ENCODE measurements around the gene NAPEPLD.
"Not testable (repeated sequence)": the region's sequence is repeated elsewhere in the genome, so short reads cannot be mapped to it uniquely, and the experiment has no call there.

The NAPEPLD gene

DNA sequence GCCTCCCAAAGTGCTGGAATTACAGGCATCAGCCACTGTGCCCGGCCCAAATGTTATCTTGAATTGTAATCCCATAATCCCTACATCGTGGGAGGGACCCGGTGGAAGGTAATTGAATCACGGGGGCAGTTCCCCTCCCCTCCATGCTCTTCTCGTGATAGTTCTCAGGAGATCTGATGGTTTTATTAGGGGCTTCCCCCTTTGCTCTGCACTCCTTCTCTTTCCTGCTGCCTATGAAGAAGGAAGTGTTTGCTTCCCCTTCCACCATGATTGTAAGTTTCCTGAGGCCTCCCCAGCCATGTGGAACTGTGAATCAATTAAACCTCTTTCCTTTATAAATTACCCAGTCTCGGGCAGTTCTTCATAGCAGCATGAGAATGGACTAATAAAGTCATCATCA lies 70.7 kb downstream of the NAPEPLD start:
- H3K9ac ChIP-seq (ENCODE audit: low read length); H2AK5ac ChIP-seq (ENCODE audit: low read length, severe bottlenecking); H3K14ac ChIP-seq (ENCODE audit: low read length in 2 of 2); H3K18ac ChIP-seq (ENCODE audit: low read depth in 1 of 2, low read length in 2 of 2); H2BK120ac ChIP-seq (ENCODE audit: low read depth, low read length); H3K9me3 ChIP-seq (ENCODE audit: control insufficient read depth, low read length); H2BK12ac ChIP-seq (ENCODE audit: low read length in 2 of 2); H3K4ac ChIP-seq (ENCODE audit: low read depth in 1 of 2, low read length in 2 of 2); H3K4me1 ChIP-seq (ENCODE audit: control insufficient read depth, insufficient read depth, low read depth, low read length); H3K4me3 ChIP-seq (ENCODE audit: insufficient read depth in 1 of 2, low read depth in 1 of 2, low read length in 2 of 2); H2AFZ ChIP-seq (ENCODE audit: low read depth, low read length); DNase-seq; H3K4me2 ChIP-seq (ENCODE audit: low read length, poor library complexity, severe bottlenecking); H3K79me1 ChIP-seq (replicated peaks; ENCODE audit: low read length, poor library complexity, severe bottlenecking); H2BK5ac ChIP-seq (ENCODE audit: low read depth, low read length, poor library complexity, severe bottlenecking); H3K23ac ChIP-seq (ENCODE audit: low read length in 2 of 2); H4K91ac ChIP-seq (ENCODE audit: low read length); H3K27me3 ChIP-seq (ENCODE audit: control insufficient read depth in 1 of 2, insufficient read depth in 1 of 2, low read length in 2 of 2); H3K27ac ChIP-seq (ENCODE audit: low read length, poor library complexity, severe bottlenecking); H2BK15ac ChIP-seq (ENCODE audit: low read depth, poor library complexity, severe bottlenecking): not testable (repeated sequence)
- 87% methylated on average over 6 of the region's 6 CpGs for WGBS
- Histone ChIP-seq H4K8ac (ENCODE audit: low read length) (peak overlapping the region; percentile 77), H3K36me3 (ENCODE audit: control insufficient read depth in 1 of 2, insufficient read depth in 2 of 2, low read depth in 1 of 2, low read length in 2 of 2) (peaks cover 8 to 11% of the 10 kb centered on the region in 2 experiments)

DNA sequence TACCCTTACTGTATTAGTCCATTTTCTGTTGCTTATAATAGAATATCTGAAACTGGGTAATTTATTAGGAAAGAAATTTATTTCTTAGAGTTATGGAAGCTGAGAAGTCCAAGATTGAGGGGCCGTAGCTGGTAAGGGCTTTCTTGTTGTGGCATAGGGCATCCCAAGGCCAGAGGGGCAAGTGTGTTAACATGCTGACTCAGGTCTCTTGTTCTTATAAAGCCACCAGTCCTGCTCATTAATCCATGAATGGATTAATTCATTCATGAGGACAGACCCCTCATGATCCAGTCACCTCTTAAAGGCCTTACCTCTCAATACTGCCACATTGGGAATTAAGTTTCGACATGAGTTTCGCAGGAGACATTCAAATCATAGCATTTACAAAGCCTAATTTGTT lies 71.6 kb downstream of the NAPEPLD start:
- Histone ChIP-seq H3K27ac (ENCODE audit: low read length, poor library complexity, severe bottlenecking) (no peak overlapping the region), H3K14ac (ENCODE audit: low read length in 2 of 2) (no peak overlapping the region), H3K79me1 (replicated peaks; ENCODE audit: low read length, poor library complexity, severe bottlenecking) (peaks cover 7% of the 10 kb centered on the region), H3K4me1 (ENCODE audit: control insufficient read depth, insufficient read depth, low read depth, low read length) (peaks cover 2% of the 10 kb centered on the region), H3K4me3 (ENCODE audit: insufficient read depth in 1 of 2, low read depth in 1 of 2, low read length in 2 of 2) (no peak overlapping the region), H3K27me3 (ENCODE audit: control insufficient read depth in 1 of 2, insufficient read depth in 1 of 2, low read length in 2 of 2) (no peaks in the 10 kb centered on the region), H2AK5ac (ENCODE audit: low read length, severe bottlenecking) (no peak overlapping the region), H2BK12ac (ENCODE audit: low read length in 2 of 2) (no peak overlapping the region), H2BK5ac (ENCODE audit: low read depth, low read length, poor library complexity, severe bottlenecking) (no peak overlapping the region), H3K23ac (ENCODE audit: low read length in 2 of 2) (no peak overlapping the region), H3K18ac (ENCODE audit: low read depth in 1 of 2, low read length in 2 of 2) (no peak overlapping the region), H4K8ac (ENCODE audit: low read length) (no peak overlapping the region), H2BK15ac (ENCODE audit: low read depth, poor library complexity, severe bottlenecking) (no peak overlapping the region), H4K91ac (ENCODE audit: low read length) (no peak overlapping the region), H3K9me3 (ENCODE audit: control insufficient read depth, low read length) (no peaks in the 10 kb centered on the region), H2BK120ac (ENCODE audit: low read depth, low read length) (no peak overlapping the region), H2AFZ (ENCODE audit: low read depth, low read length) (no peak overlapping the region), H3K36me3 (ENCODE audit: control insufficient read depth in 1 of 2, insufficient read depth in 2 of 2, low read depth in 1 of 2, low read length in 2 of 2) (peaks cover 4 to 7% of the 10 kb centered on the region in 2 experiments), H3K4ac (ENCODE audit: low read depth in 1 of 2, low read length in 2 of 2) (no peak overlapping the region), H3K9ac (ENCODE audit: low read length) (no peak overlapping the region), H3K4me2 (ENCODE audit: low read length, poor library complexity, severe bottlenecking) (no peak overlapping the region)
- WGBS: 100% methylated on average over 1 of the region's 3 CpGs
- no peak for DNase-seq

DNA sequence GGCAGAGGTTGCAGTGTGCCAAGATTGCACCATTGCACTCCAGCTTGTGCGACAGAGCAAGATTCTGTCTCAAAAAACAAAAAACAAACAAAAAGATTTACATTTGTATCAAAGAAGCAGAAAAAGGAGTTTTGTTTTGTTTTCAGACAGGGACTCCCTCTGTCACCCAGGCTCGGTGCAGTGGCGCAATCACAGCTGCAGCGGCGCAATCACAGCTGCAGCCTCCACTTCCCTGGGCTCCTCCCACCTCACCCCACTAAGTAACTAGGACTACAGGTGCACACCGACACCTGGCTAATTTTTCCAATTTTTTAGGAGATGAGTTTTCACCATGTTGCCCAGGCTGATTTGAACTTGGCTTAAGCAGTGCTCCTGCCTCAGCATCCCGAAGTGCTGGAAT lies 72.1 kb downstream of the NAPEPLD start:
- no peak for DNase-seq
- Histone ChIP-seq H3K14ac (ENCODE audit: low read length in 2 of 2) (no peak overlapping the region), H3K4ac (ENCODE audit: low read depth in 1 of 2, low read length in 2 of 2) (no peak overlapping the region), H3K27me3 (ENCODE audit: control insufficient read depth in 1 of 2, insufficient read depth in 1 of 2, low read length in 2 of 2) (no peaks in the 10 kb centered on the region), H2BK12ac (ENCODE audit: low read length in 2 of 2) (no peak overlapping the region), H4K91ac (ENCODE audit: low read length) (no peak overlapping the region), H3K79me1 (replicated peaks; ENCODE audit: low read length, poor library complexity, severe bottlenecking) (peaks cover 8% of the 10 kb centered on the region), H3K36me3 (ENCODE audit: control insufficient read depth in 1 of 2, insufficient read depth in 2 of 2, low read depth in 1 of 2, low read length in 2 of 2) (peaks cover 4 to 7% of the 10 kb centered on the region in 2 experiments), H3K4me1 (ENCODE audit: control insufficient read depth, insufficient read depth, low read depth, low read length) (peaks cover 2% of the 10 kb centered on the region), H3K4me2 (ENCODE audit: low read length, poor library complexity, severe bottlenecking) (no peak overlapping the region), H2BK120ac (ENCODE audit: low read depth, low read length) (no peak overlapping the region), H3K4me3 (ENCODE audit: insufficient read depth in 1 of 2, low read depth in 1 of 2, low read length in 2 of 2) (no peak overlapping the region), H2BK5ac (ENCODE audit: low read depth, low read length, poor library complexity, severe bottlenecking) (no peak overlapping the region), H3K27ac (ENCODE audit: low read length, poor library complexity, severe bottlenecking) (no peak overlapping the region), H3K9me3 (ENCODE audit: control insufficient read depth, low read length) (no peaks in the 10 kb centered on the region), H2AK5ac (ENCODE audit: low read length, severe bottlenecking) (no peak overlapping the region), H2BK15ac (ENCODE audit: low read depth, poor library complexity, severe bottlenecking) (no peak overlapping the region), H2AFZ (ENCODE audit: low read depth, low read length) (no peak overlapping the region), H3K9ac (ENCODE audit: low read length) (no peak overlapping the region), H3K23ac (ENCODE audit: low read length in 2 of 2) (no peak overlapping the region), H3K18ac (ENCODE audit: low read depth in 1 of 2, low read length in 2 of 2) (no peak overlapping the region), H4K8ac (ENCODE audit: low read length) (peak overlapping the region; percentile 64)
- WGBS: 89% methylated on average over 6 of the region's 7 CpGs

DNA sequence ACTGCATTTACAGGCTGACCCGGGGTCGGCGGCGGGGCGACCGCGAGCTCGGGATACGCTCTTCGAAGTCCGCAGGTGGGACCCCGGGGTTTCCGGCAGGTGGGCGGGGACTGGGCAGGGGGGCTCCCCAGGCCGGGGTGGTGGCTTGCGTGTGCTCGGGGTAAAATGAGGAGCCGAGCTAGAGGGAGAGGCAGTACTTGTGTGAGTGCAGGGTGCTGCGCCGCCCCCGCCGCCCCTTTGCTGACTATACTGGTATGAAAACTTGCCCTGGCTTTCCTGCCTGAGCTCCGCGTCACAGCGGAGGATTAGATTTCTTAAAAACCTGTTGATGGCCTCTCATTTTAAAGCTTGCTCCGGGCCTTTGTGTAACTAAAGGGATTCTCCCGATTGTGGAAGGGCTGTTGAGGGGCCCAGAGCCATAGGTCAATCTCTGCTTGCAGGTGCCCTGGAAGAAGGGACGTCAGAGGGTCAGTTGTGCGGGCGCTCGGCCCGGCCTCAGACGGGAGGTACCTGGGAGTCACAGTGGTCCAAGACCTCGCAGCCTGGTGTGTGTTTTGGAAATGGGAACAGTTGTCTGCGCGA lies 73.5 kb downstream of the NAPEPLD start:
- H2AK5ac ChIP-seq (ENCODE audit: low read length, severe bottlenecking): no peak overlapping the region
- H4K91ac ChIP-seq (ENCODE audit: low read length): no peak overlapping the region
- peaks cover 13% of the 10 kb centered on the region for H3K79me1 ChIP-seq (replicated peaks; ENCODE audit: low read length, poor library complexity, severe bottlenecking)
- H3K27ac ChIP-seq (ENCODE audit: low read length, poor library complexity, severe bottlenecking): peak overlapping the region; percentile 83
- peak; percentile 59 for DNase-seq
- 1% methylated on average over 36 of the region's 36 CpGs for WGBS
- peak overlapping the region in 1 of 2 experiments; percentile 49 for H2BK12ac ChIP-seq (ENCODE audit: low read length in 2 of 2)
- peak overlapping the region; percentile 61 to 95 for H3K18ac ChIP-seq (ENCODE audit: low read depth in 1 of 2, low read length in 2 of 2)
- peak overlapping the region; percentile 97 for H3K4me2 ChIP-seq (ENCODE audit: low read length, poor library complexity, severe bottlenecking)
- no peaks in the 10 kb centered on the region for H3K9me3 ChIP-seq (ENCODE audit: control insufficient read depth, low read length)
- peaks cover 2% of the 10 kb centered on the region for H3K4me1 ChIP-seq (ENCODE audit: control insufficient read depth, insufficient read depth, low read depth, low read length)
- H2BK15ac ChIP-seq (ENCODE audit: low read depth, poor library complexity, severe bottlenecking): peak overlapping the region; percentile 97
- H3K23ac ChIP-seq (ENCODE audit: low read length in 2 of 2): no peak overlapping the region
- peak overlapping the region in 1 of 2 experiments; percentile 61 for H3K4ac ChIP-seq (ENCODE audit: low read depth in 1 of 2, low read length in 2 of 2)
- peak overlapping the region; percentile 84 for H2BK120ac ChIP-seq (ENCODE audit: low read depth, low read length)
- peak overlapping the region; percentile 77 for H4K8ac ChIP-seq (ENCODE audit: low read length)
- no peaks in the 10 kb centered on the region for H3K27me3 ChIP-seq (ENCODE audit: control insufficient read depth in 1 of 2, insufficient read depth in 1 of 2, low read length in 2 of 2)
- H2BK5ac ChIP-seq (ENCODE audit: low read depth, low read length, poor library complexity, severe bottlenecking): peak overlapping the region; percentile 93
- H3K36me3 ChIP-seq (ENCODE audit: control insufficient read depth in 1 of 2, insufficient read depth in 2 of 2, low read depth in 1 of 2, low read length in 2 of 2): peaks cover 4 to 7% of the 10 kb centered on the region in 2 experiments
- peak overlapping the region; percentile 94 for H3K9ac ChIP-seq (ENCODE audit: low read length)
- H2AFZ ChIP-seq (ENCODE audit: low read depth, low read length): peak overlapping the region; percentile 54
- H3K4me3 ChIP-seq (ENCODE audit: insufficient read depth in 1 of 2, low read depth in 1 of 2, low read length in 2 of 2): peak overlapping the region; percentile 80 to 88
- H3K14ac ChIP-seq (ENCODE audit: low read length in 2 of 2): peak overlapping the region in 1 of 2 experiments; percentile 61

All from mesenchymal stem cell (in vitro differentiated cells and primary cell).